Naive thymus-derived CD4-positive, alpha-beta T cell (primary cell): ENCODE results near the gene SGTA. TPM values are rescaled to one million over a fixed set of nuclear protein-coding genes. Genes with fewer than 3 reads are reported as not detected.
"Not testable (repeated sequence)": the region's sequence is repeated elsewhere in the genome, so short reads cannot be mapped to it uniquely, and the experiment has no call there.

Experiments
- ATAC-seq: fragments of 150-1000 bp; cut with Tn5 transposase; 2 replicates; pipeline ENCODE4 v1.10.0; 2021; ENCODE audit warnings: mild to moderate bottlenecking, moderate library complexity
- CTCF ChIA-PET: fragments of 350-600 bp; sonication (Branson Sonifier 250); formaldehyde crosslinking; loops from one replicate; lab custom pipeline; 2021; ENCODE audit warnings: antibody characterized with exemption; lab: Charles Lee
- POLR2A ChIA-PET: fragments of 350-600 bp; sonication (Branson Sonifier 250); formaldehyde crosslinking; loops from one replicate; lab custom pipeline; 2021; ENCODE audit warnings: antibody characterized with exemption, inconsistent platforms; lab: Charles Lee
- DNase-seq, 9 donors: peaks; one replicate each; pipeline versions ENCODE4 v3.0.0 to v3.0.0-alpha.2; 2020 to 2022; ENCODE audit warnings: mixed read lengths in 1 of 9
- H3K27ac ChIP-seq: one replicate; pipeline ENCODE4 v1.7.0; 2013; ENCODE audit warnings: mild to moderate bottlenecking, low read depth, low read length, moderate library complexity
- H3K27me3 ChIP-seq, 2 donors: one replicate each; pipeline ENCODE4 v1.7.0; 2013; ENCODE audit warnings: low read length in 2 of 2, mild to moderate bottlenecking in 2 of 2, moderate library complexity in 2 of 2; ENCODE audit not compliant: control insufficient read depth in 2 of 2, insufficient read depth in 2 of 2
- H3K36me3 ChIP-seq, 3 experiments: 1 replicate in 2 of 3; 2 replicates in 1 of 3; pipeline ENCODE4 v1.7.0; 2013; ENCODE audit warnings: low read length in 3 of 3, mild to moderate bottlenecking in 3 of 3, moderate library complexity in 1 of 3; ENCODE audit not compliant: insufficient read depth in 3 of 3, control insufficient read depth in 2 of 3
- H3K4me1 ChIP-seq, 2 donors: one replicate each; pipeline ENCODE4 v1.7.0; 2013; ENCODE audit warnings: low read length in 2 of 2, mild to moderate bottlenecking in 2 of 2, moderate library complexity in 1 of 2; ENCODE audit not compliant: control insufficient read depth in 2 of 2, insufficient read depth in 2 of 2
- H3K4me3 ChIP-seq: 2 replicates; pipeline ENCODE4 v1.7.0; 2013; ENCODE audit warnings: mild to moderate bottlenecking, low read length
- H3K9me3 ChIP-seq, 3 experiments: 1 replicate in 2 of 3; 2 replicates in 1 of 3; pipeline ENCODE4 v1.7.0; 2013; ENCODE audit warnings: low read length in 3 of 3; ENCODE audit not compliant: control insufficient read depth in 2 of 3
- H3K27ac Mint-ChIP-seq, 9 donors: one replicate each; pipeline ENCODE4 v1.8.0; 2020 to 2022; ENCODE audit warnings: mixed read lengths in 9 of 9, mild to moderate bottlenecking in 8 of 9, moderate library complexity in 5 of 9, inconsistent platforms in 2 of 9
- H3K27me3 Mint-ChIP-seq, 5 donors: one replicate each; pipeline ENCODE4 v1.8.0; 2021 to 2022; ENCODE audit warnings: mixed read lengths in 5 of 5, mild to moderate bottlenecking in 1 of 5
- H3K36me3 Mint-ChIP-seq, 5 donors: one replicate each; pipeline ENCODE4 v1.8.0; 2020 to 2022; ENCODE audit warnings: mixed read lengths in 5 of 5, mild to moderate bottlenecking in 3 of 5, inconsistent platforms in 1 of 5
- H3K4me1 Mint-ChIP-seq, 7 donors: one replicate each; pipeline ENCODE4 v1.8.0; 2020 to 2022; ENCODE audit warnings: mixed read lengths in 7 of 7, mild to moderate bottlenecking in 3 of 7, inconsistent platforms in 1 of 7
- H3K4me3 Mint-ChIP-seq, 10 donors: one replicate each; pipeline ENCODE4 v1.8.0; 2020 to 2022; ENCODE audit warnings: mild to moderate bottlenecking in 10 of 10, mixed read lengths in 10 of 10, moderate library complexity in 6 of 10, inconsistent platforms in 2 of 10
- H3K9me3 Mint-ChIP-seq, 11 donors: one replicate each; pipeline ENCODE4 v1.8.0; 2020 to 2022; ENCODE audit warnings: mixed read lengths in 11 of 11, mild to moderate bottlenecking in 4 of 11, inconsistent platforms in 1 of 11, moderate library complexity in 1 of 11
- intact Hi-C, 2 donors: fragments of 100-400 bp; cut with micrococcal nuclease; formaldehyde crosslinking; loops; one replicate each; pipeline ENCODE4 v1.15.1; 2023
- polyA plus RNA-seq, 2 donors: library from polyadenylated mRNA; unstranded; fragments of 300-500 nt; fragmentation: Illumina TruSeq; gene quantifications; one replicate each; pipeline ENCODE4 v1.2.3, GENCODE V29; 2021
- total RNA-seq, 6 experiments: library from RNA in 5 of 6; stranded (reverse) in 5 of 6; gene quantifications; 1 replicate in 5 of 6; 2 replicates in 1 of 6; pipeline ENCODE4 v1.2.3 and lab custom pipeline; 2021 to 2026

Gene SGTA
- total and polyA plus RNA-seq, 7 experiments from 2014 or later = 25.3 to 47.8 (median 37.9) TPM

GRCh38 chr19:2715470-2716274, 67.4 kb downstream of the SGTA start:
- CTCF ChIA-PET = no interaction called here
- intact Hi-C loops = no loop called here
- peaks cover 4 to 15% (median 6%) of the 10 kb centered on the region in 7 donors for H3K4me1 Mint-ChIP-seq
- peaks cover 0 to 11% (median 10%) of the 10 kb centered on the region in 11 donors for H3K9me3 Mint-ChIP-seq
- H3K36me3 Mint-ChIP-seq = peaks cover 0 to 5% (median 2%) of the 10 kb centered on the region in 5 donors
- DNase-seq (no peak), ATAC-seq (no peak)
- Histone ChIP-seq H3K36me3 (no peaks in the 10 kb centered on the region), H3K4me1 (peaks cover 0 to 8% of the 10 kb centered on the region in 2 donors), H3K27me3 (peaks cover 0 to 10% of the 10 kb centered on the region in 2 donors), H3K27ac (no peak overlapping the region), H3K9me3 (peaks cover 0 to 7% (median 0%) of the 10 kb centered on the region in 3 experiments), H3K4me3 (no peak overlapping the region)
- H3K4me3 Mint-ChIP-seq = peak overlapping the region in 1 of 10 donors; percentile 1
- no peak overlapping the region for H3K27ac Mint-ChIP-seq
- POLR2A ChIA-PET = interaction anchor here (0.6 kb wide), 1 partner anchor 40 kb away, joined by 3 read pairs; no protein-coding TSS in a partner anchor
- peaks cover 5 to 14% (median 10%) of the 10 kb centered on the region in 5 donors for H3K27me3 Mint-ChIP-seq

- Mint-ChIP-seq H3K4me1 (peaks cover 1 to 17% (median 6%) of the 10 kb centered on the region in 7 donors), H3K36me3 (peaks cover 0 to 5% (median 2%) of the 10 kb centered on the region in 5 donors), H3K27me3 (peaks cover 2 to 9% (median 7%) of the 10 kb centered on the region in 5 donors), H3K27ac (no peak overlapping the region), H3K9me3 (peaks cover 0 to 11% (median 10%) of the 10 kb centered on the region in 11 donors), H3K4me3 (no peak overlapping the region)
- H3K27me3 ChIP-seq = peaks cover 0 to under 1% of the 10 kb centered on the region in 2 donors
- H3K4me1 ChIP-seq = no peaks in the 10 kb centered on the region
- H3K27ac ChIP-seq = no peak overlapping the region
- H3K4me3 ChIP-seq = no peak overlapping the region
- intact Hi-C loops = no loop called here
- H3K36me3 ChIP-seq = no peaks in the 10 kb centered on the region
- DNase-seq (no peak), ATAC-seq (no peak)
- CTCF ChIA-PET = no interaction called here
- POLR2A ChIA-PET = interaction anchor here (0.6 kb wide), 2 partner anchors 41 to 931 kb away, joined by 3 read pairs; no protein-coding TSS in a partner anchor
- peaks cover 0 to 7% (median 0%) of the 10 kb centered on the region in 3 experiments for H3K9me3 ChIP-seq
These were observed 68.4 kb downstream of the SGTA start for GRCh38 chr19:2714531-2715269.

GRCh38 chr19:2714102-2714501, 69.0 kb downstream of the SGTA start:
- H3K27ac Mint-ChIP-seq, DNase-seq, H3K36me3 ChIP-seq, H3K4me1 ChIP-seq, H3K27me3 Mint-ChIP-seq, H3K4me3 ChIP-seq, intact Hi-C loops, H3K36me3 Mint-ChIP-seq, CTCF ChIA-PET, H3K27ac ChIP-seq, H3K27me3 ChIP-seq, ATAC-seq, H3K4me3 Mint-ChIP-seq, H3K9me3 ChIP-seq: not testable (repeated sequence)
- Mint-ChIP-seq H3K4me1 (peaks cover 0 to 15% (median 6%) of the 10 kb centered on the region in 7 donors), H3K9me3 (peaks cover 0 to 11% (median 10%) of the 10 kb centered on the region in 11 donors)
- POLR2A ChIA-PET = interaction anchor here (0.6 kb wide), 1 partner anchor 931 kb away, joined by 3 read pairs; no protein-coding TSS in a partner anchor

- H3K27ac ChIP-seq, CTCF ChIA-PET, H3K36me3 Mint-ChIP-seq, H3K27ac Mint-ChIP-seq, H3K27me3 ChIP-seq, DNase-seq, ATAC-seq, H3K27me3 Mint-ChIP-seq, H3K4me1 ChIP-seq, intact Hi-C loops, H3K4me3 ChIP-seq, H3K4me3 Mint-ChIP-seq, H3K9me3 ChIP-seq, H3K36me3 ChIP-seq, POLR2A ChIA-PET: not testable (repeated sequence)
- H3K4me1 Mint-ChIP-seq = peaks cover 0 to 15% (median 6%) of the 10 kb centered on the region in 7 donors
- H3K9me3 Mint-ChIP-seq = peaks cover 0 to 11% (median 10%) of the 10 kb centered on the region in 11 donors
These were observed 69.9 kb downstream of the SGTA start for GRCh38 chr19:2713170-2713569.

GRCh38 chr19:2711875-2712205, 71.2 kb downstream of the SGTA start:
- DNase-seq (no peak), ATAC-seq (no peak)
- ChIA-PET CTCF (no interaction called here), POLR2A (interaction anchor here (0.6 to 1.9 kb wide), 2 partner anchors 10 to 27 kb away, joined by 3 to 5 read pairs; partner anchors contain the start of gene GNG7)
- Histone ChIP-seq H3K27me3 (no peaks in the 10 kb centered on the region), H3K36me3 (no peaks in the 10 kb centered on the region), H3K9me3 (peaks cover 0 to 7% (median 0%) of the 10 kb centered on the region in 3 experiments), H3K4me1 (no peaks in the 10 kb centered on the region), H3K4me3 (no peak overlapping the region), H3K27ac (no peak overlapping the region)
- Mint-ChIP-seq H3K4me1 (peaks cover 0 to 15% (median 6%) of the 10 kb centered on the region in 7 donors), H3K4me3 (peak overlapping the region in 1 of 10 donors; percentile 42), H3K36me3 (peaks cover 0 to 5% (median 2%) of the 10 kb centered on the region in 5 donors), H3K9me3 (peaks cover 0 to 11% (median 10%) of the 10 kb centered on the region in 11 donors), H3K27me3 (peaks cover 0 to 5% (median 0%) of the 10 kb centered on the region in 5 donors), H3K27ac (peak overlapping the region in 2 of 9 donors; percentile 10 to 79)
- intact Hi-C loops = no loop called here

- POLR2A ChIA-PET = interaction anchor here (1.9 kb wide), 1 partner anchor 9 kb away, joined by 5 read pairs; the partner anchor contains the start of gene GNG7
- CTCF ChIA-PET = no interaction called here
- H3K27ac ChIP-seq = no peak overlapping the region
- intact Hi-C loops = no loop called here
- H3K36me3 ChIP-seq = no peaks in the 10 kb centered on the region
- H3K4me1 Mint-ChIP-seq = peaks cover 0 to 15% (median 6%) of the 10 kb centered on the region in 7 donors
- H3K27ac Mint-ChIP-seq = peak overlapping the region in 4 of 9 donors; percentile 19 to 81 (median 74)
- H3K27me3 ChIP-seq = no peaks in the 10 kb centered on the region
- no peaks in the 10 kb centered on the region for H3K4me1 ChIP-seq
- ATAC-seq (no peak), DNase-seq (no peak)
- peaks cover 0 to 7% (median 0%) of the 10 kb centered on the region in 3 experiments for H3K9me3 ChIP-seq
- peak overlapping the region in 3 of 10 donors; percentile 18 to 38 (median 33) for H3K4me3 Mint-ChIP-seq
- no peak overlapping the region for H3K4me3 ChIP-seq
- peaks cover 0 to 5% (median 0%) of the 10 kb centered on the region in 5 donors for H3K27me3 Mint-ChIP-seq
- H3K36me3 Mint-ChIP-seq = peaks cover 0 to 5% (median 2%) of the 10 kb centered on the region in 5 donors
- peaks cover 0 to 11% (median 10%) of the 10 kb centered on the region in 11 donors for H3K9me3 Mint-ChIP-seq
These were observed 71.8 kb downstream of the SGTA start for GRCh38 chr19:2711172-2711874.
